Neutrophil (primary cell): ENCODE measurements around the gene MYOF.

Source experiments
- H3K27ac ChIP-seq: fragments of 200-600 bp; sonication (generic); 2 replicates; pipeline ENCODE4 v1.5.1; 2016; ENCODE audit warnings: mild to moderate bottlenecking, moderate library complexity
- H3K27me3 ChIP-seq: fragments of 200-600 bp; sonication (generic); 2 replicates; pipeline ENCODE4 v1.6.0; 2016; ENCODE audit warnings: mild to moderate bottlenecking
- H3K36me3 ChIP-seq: fragments of 200-600 bp; sonication (generic); 2 replicates; pipeline ENCODE4 v1.5.1; 2017
- H3K4me1 ChIP-seq, 2 experiments: fragments of 200-600 bp in 1 of 2; sonication (generic) in 1 of 2; 1 replicate in 1 of 2; 2 replicates in 1 of 2; pipeline versions ENCODE4 v1.5.1 to v1.6.1; 2013 to 2016; ENCODE audit warnings: low read depth in 1 of 2, low read length in 1 of 2, mild to moderate bottlenecking in 1 of 2, moderate library complexity in 1 of 2; ENCODE audit not compliant: control insufficient read depth in 1 of 2, insufficient read depth in 1 of 2
- H3K4me3 ChIP-seq, 2 experiments: fragments of 200-600 bp in 1 of 2; sonication (generic) in 1 of 2; 1 replicate in 1 of 2; 2 replicates in 1 of 2; pipeline ENCODE4 v1.5.1; 2013 to 2016; ENCODE audit warnings: low read depth in 1 of 2, low read length in 1 of 2, mild to moderate bottlenecking in 1 of 2, moderate library complexity in 1 of 2
- H3K9me3 ChIP-seq: fragments of 200-600 bp; sonication (generic); 2 replicates; pipeline ENCODE4 v1.5.1; 2016
- TF ChIP-seq, protein P1 (sequence below): fragments of 200-600 bp; sonication (generic); IDR thresholded peaks from 2 replicates; pipeline ENCODE4 v1.5.1; 2016; ENCODE audit warnings: antibody characterized with exemption

MYOF gene

DNA sequence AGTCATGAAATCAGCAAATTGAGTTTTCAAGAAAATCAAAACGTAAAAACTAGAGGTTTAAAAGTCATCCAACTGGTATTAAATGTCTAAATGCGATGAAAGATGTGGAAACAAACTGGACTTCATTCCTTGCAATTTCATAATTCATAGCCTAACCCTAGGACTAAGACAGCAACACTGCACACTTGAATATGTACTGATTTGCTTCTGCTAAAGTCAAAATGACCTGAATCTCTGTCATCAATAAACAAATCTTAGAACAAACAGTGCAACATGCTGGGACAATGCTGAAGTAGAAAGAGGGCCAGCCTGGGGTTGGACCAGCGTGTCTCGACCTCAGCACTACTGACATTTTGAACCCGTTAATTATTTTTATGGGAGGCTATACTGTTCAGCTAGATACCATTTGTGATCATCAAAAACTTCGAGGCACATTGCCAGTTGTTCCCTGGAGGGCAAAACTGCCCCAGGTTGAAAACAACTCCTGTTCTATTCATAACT is 47.1 kb downstream of the MYOF start:
- no peak overlapping the region for H3K27ac ChIP-seq
- no peaks in the 10 kb centered on the region for H3K36me3 ChIP-seq
- TF ChIP-seq, protein P1, sequence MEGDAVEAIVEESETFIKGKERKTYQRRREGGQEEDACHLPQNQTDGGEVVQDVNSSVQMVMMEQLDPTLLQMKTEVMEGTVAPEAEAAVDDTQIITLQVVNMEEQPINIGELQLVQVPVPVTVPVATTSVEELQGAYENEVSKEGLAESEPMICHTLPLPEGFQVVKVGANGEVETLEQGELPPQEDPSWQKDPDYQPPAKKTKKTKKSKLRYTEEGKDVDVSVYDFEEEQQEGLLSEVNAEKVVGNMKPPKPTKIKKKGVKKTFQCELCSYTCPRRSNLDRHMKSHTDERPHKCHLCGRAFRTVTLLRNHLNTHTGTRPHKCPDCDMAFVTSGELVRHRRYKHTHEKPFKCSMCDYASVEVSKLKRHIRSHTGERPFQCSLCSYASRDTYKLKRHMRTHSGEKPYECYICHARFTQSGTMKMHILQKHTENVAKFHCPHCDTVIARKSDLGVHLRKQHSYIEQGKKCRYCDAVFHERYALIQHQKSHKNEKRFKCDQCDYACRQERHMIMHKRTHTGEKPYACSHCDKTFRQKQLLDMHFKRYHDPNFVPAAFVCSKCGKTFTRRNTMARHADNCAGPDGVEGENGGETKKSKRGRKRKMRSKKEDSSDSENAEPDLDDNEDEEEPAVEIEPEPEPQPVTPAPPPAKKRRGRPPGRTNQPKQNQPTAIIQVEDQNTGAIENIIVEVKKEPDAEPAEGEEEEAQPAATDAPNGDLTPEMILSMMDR: no peak
- no peaks in the 10 kb centered on the region for H3K9me3 ChIP-seq
- no peak overlapping the region for H3K4me3 ChIP-seq
- no peaks in the 10 kb centered on the region for H3K27me3 ChIP-seq
- peaks cover 14 to 17% of the 10 kb centered on the region in 2 experiments for H3K4me1 ChIP-seq

DNA sequence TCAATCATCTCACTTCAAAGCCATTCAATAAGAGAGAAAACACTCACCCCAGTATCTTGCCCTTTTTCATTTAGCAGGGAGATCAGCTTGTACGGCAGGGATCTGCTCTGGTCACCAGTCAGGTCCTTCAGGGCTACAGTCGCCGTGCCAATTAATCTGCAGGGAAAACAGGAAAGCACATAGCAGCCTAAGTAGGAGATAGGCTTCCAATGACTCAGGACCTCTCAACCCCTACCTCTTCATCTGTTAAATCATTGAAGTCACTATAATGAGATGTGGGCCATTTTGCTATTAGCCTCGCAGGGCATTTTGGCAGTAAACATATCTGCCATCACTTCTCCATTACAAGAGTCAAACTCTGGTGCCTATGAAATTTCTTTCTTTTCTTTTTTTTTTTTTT is 50.8 kb downstream of the MYOF start:
- Histone ChIP-seq H3K27ac (no peak overlapping the region), H3K4me1 (peaks cover 14 to 17% of the 10 kb centered on the region in 2 experiments), H3K4me3 (no peak overlapping the region), H3K27me3 (no peaks in the 10 kb centered on the region), H3K9me3 (no peaks in the 10 kb centered on the region), H3K36me3 (no peaks in the 10 kb centered on the region)
- TF ChIP-seq, protein P1: no peak

DNA sequence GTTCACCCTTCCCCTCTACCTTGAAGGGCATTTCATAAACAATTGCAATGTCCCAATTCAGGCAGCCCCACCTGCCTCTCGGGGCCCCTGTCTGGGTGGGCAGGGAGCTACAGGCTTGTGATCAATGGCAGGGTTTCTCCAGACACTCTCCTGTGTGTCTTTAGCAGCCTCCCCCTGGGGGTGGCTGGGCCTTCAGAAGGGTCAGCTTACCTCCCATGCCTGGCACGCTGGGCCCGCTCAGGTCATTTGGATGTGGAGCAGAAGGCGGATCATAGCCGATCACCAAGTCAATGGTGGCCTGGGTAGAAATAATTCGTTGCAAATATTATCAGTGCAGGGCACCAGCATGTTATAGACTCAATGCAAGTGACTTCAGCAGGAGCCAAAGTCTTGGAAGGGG is 56.3 kb downstream of the MYOF start:
- no peak overlapping the region for H3K27ac ChIP-seq
- no peak overlapping the region for H3K4me3 ChIP-seq
- no peaks in the 10 kb centered on the region for H3K9me3 ChIP-seq
- no peaks in the 10 kb centered on the region for H3K4me1 ChIP-seq
- TF ChIP-seq, protein P1: no peak
- H3K36me3 ChIP-seq: no peaks in the 10 kb centered on the region
- H3K27me3 ChIP-seq: no peaks in the 10 kb centered on the region

DNA sequence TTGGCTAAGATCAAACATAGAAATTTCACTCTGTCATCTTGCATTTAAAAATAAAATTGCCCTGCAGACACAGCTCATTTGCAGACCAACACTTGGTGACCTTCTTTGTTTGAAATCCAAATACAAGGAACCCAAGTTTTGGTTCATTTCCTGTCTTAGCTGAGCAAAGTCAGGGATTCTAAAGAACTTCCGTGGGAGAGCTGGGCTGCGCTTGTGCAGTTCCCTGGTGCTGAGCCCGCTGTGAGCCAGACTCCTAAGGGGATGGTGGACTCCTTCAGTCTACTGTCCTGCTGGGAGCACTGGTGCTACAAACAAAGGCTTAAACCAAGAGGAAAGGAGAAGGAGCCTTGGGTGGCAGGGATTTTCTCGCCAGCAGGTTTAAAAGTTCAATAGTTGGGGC is 60.0 kb downstream of the MYOF start:
- Histone ChIP-seq H3K4me3 (no peak overlapping the region), H3K9me3 (no peaks in the 10 kb centered on the region), H3K4me1 (no peaks in the 10 kb centered on the region), H3K27me3 (no peaks in the 10 kb centered on the region), H3K27ac (no peak overlapping the region), H3K36me3 (no peaks in the 10 kb centered on the region)
- TF ChIP-seq, protein P1: no peak

DNA sequence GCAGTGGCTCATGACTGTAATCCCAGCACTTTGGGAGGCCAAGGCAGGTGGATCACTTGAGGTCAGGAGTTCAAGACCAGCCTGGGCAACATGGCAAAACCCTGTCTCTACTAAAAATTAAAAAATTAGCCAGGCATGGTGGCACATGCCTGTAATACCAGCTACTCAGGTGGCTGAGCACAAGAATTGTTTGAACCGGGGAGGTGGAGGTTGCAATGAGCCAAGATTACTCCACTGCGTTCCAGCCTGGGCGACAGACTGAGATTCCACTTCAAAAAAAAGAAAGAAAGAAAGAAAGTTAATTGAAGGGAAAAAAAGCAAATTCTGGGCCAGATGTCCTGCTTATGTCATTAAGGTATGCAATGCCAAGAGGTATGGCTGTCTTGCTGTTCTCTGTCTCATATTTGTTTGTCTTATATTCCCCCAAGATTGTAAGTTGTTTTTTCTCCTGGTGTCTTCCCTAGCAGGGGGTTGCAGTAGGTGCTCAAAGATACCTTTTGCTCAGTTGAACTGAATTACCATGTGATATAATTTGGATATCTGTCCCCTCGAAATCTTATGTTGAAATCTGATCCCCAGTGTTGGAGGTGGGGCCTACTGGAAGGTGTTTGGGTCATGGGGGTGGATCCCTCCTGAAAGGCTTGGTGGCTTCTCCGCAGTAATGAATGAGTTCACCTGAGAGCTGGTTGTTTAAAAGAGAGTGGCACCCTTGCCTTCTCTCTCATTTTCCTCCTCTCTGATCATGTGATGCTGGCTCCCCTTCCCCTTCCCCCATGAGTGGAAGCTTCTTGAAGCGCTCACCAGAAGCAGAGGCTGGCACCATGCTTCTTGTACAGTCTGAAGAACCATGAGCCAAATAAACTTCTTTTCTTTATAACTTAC is 60.9 kb downstream of the MYOF start:
- Histone ChIP-seq H3K27me3 (no peaks in the 10 kb centered on the region), H3K4me3 (no peak overlapping the region), H3K4me1 (no peaks in the 10 kb centered on the region), H3K27ac (no peak overlapping the region), H3K36me3 (no peaks in the 10 kb centered on the region), H3K9me3 (no peaks in the 10 kb centered on the region)
- TF ChIP-seq, protein P1: no peak
